Naive thymus-derived CD4-positive, alpha-beta T cell (primary cell): ENCODE data around the gene DPF1. TPM values are rescaled to one million over a fixed set of nuclear protein-coding genes. Genes with fewer than 3 reads are reported as not detected.

Experiments used
- ATAC-seq: fragments of 150-1000 bp; cut with Tn5 transposase; 2 replicates; pipeline ENCODE4 v1.10.0; 2021; ENCODE audit warnings: mild to moderate bottlenecking, moderate library complexity
- CTCF ChIA-PET: fragments of 350-600 bp; sonication (Branson Sonifier 250); formaldehyde crosslinking; loops from one replicate; lab custom pipeline; 2021; ENCODE audit warnings: antibody characterized with exemption; lab: Charles Lee
- POLR2A ChIA-PET: fragments of 350-600 bp; sonication (Branson Sonifier 250); formaldehyde crosslinking; loops from one replicate; lab custom pipeline; 2021; ENCODE audit warnings: antibody characterized with exemption, inconsistent platforms; lab: Charles Lee
- DNase-seq, 9 donors: peaks; one replicate each; pipeline versions ENCODE4 v3.0.0 to v3.0.0-alpha.2; 2020 to 2022; ENCODE audit warnings: mixed read lengths in 1 of 9
- H3K27ac ChIP-seq: one replicate; pipeline ENCODE4 v1.7.0; 2013; ENCODE audit warnings: mild to moderate bottlenecking, low read depth, low read length, moderate library complexity
- H3K27me3 ChIP-seq, 2 donors: one replicate each; pipeline ENCODE4 v1.7.0; 2013; ENCODE audit warnings: low read length in 2 of 2, mild to moderate bottlenecking in 2 of 2, moderate library complexity in 2 of 2; ENCODE audit not compliant: control insufficient read depth in 2 of 2, insufficient read depth in 2 of 2
- H3K36me3 ChIP-seq, 3 experiments: 1 replicate in 2 of 3; 2 replicates in 1 of 3; pipeline ENCODE4 v1.7.0; 2013; ENCODE audit warnings: low read length in 3 of 3, mild to moderate bottlenecking in 3 of 3, moderate library complexity in 1 of 3; ENCODE audit not compliant: insufficient read depth in 3 of 3, control insufficient read depth in 2 of 3
- H3K4me1 ChIP-seq, 2 donors: one replicate each; pipeline ENCODE4 v1.7.0; 2013; ENCODE audit warnings: low read length in 2 of 2, mild to moderate bottlenecking in 2 of 2, moderate library complexity in 1 of 2; ENCODE audit not compliant: control insufficient read depth in 2 of 2, insufficient read depth in 2 of 2
- H3K4me3 ChIP-seq: 2 replicates; pipeline ENCODE4 v1.7.0; 2013; ENCODE audit warnings: mild to moderate bottlenecking, low read length
- H3K9me3 ChIP-seq, 3 experiments: 1 replicate in 2 of 3; 2 replicates in 1 of 3; pipeline ENCODE4 v1.7.0; 2013; ENCODE audit warnings: low read length in 3 of 3; ENCODE audit not compliant: control insufficient read depth in 2 of 3
- H3K27ac Mint-ChIP-seq, 9 donors: one replicate each; pipeline ENCODE4 v1.8.0; 2020 to 2022; ENCODE audit warnings: mixed read lengths in 9 of 9, mild to moderate bottlenecking in 8 of 9, moderate library complexity in 5 of 9, inconsistent platforms in 2 of 9
- H3K27me3 Mint-ChIP-seq, 5 donors: one replicate each; pipeline ENCODE4 v1.8.0; 2021 to 2022; ENCODE audit warnings: mixed read lengths in 5 of 5, mild to moderate bottlenecking in 1 of 5
- H3K36me3 Mint-ChIP-seq, 5 donors: one replicate each; pipeline ENCODE4 v1.8.0; 2020 to 2022; ENCODE audit warnings: mixed read lengths in 5 of 5, mild to moderate bottlenecking in 3 of 5, inconsistent platforms in 1 of 5
- H3K4me1 Mint-ChIP-seq, 7 donors: one replicate each; pipeline ENCODE4 v1.8.0; 2020 to 2022; ENCODE audit warnings: mixed read lengths in 7 of 7, mild to moderate bottlenecking in 3 of 7, inconsistent platforms in 1 of 7
- H3K4me3 Mint-ChIP-seq, 10 donors: one replicate each; pipeline ENCODE4 v1.8.0; 2020 to 2022; ENCODE audit warnings: mild to moderate bottlenecking in 10 of 10, mixed read lengths in 10 of 10, moderate library complexity in 6 of 10, inconsistent platforms in 2 of 10
- H3K9me3 Mint-ChIP-seq, 11 donors: one replicate each; pipeline ENCODE4 v1.8.0; 2020 to 2022; ENCODE audit warnings: mixed read lengths in 11 of 11, mild to moderate bottlenecking in 4 of 11, inconsistent platforms in 1 of 11, moderate library complexity in 1 of 11
- intact Hi-C, 2 donors: fragments of 100-400 bp; cut with micrococcal nuclease; formaldehyde crosslinking; loops; one replicate each; pipeline ENCODE4 v1.15.1; 2023
- polyA plus RNA-seq, 2 donors: library from polyadenylated mRNA; unstranded; fragments of 300-500 nt; fragmentation: Illumina TruSeq; gene quantifications; one replicate each; pipeline ENCODE4 v1.2.3, GENCODE V29; 2021
- total RNA-seq, 6 experiments: library from RNA in 5 of 6; stranded (reverse) in 5 of 6; gene quantifications; 1 replicate in 5 of 6; 2 replicates in 1 of 6; pipeline ENCODE4 v1.2.3 and lab custom pipeline; 2021 to 2026

DPF1 gene
- total and polyA plus RNA-seq, 7 experiments from 2014 or later, result 0.46 to 0.51 TPM; not detected in 5

DNA sequence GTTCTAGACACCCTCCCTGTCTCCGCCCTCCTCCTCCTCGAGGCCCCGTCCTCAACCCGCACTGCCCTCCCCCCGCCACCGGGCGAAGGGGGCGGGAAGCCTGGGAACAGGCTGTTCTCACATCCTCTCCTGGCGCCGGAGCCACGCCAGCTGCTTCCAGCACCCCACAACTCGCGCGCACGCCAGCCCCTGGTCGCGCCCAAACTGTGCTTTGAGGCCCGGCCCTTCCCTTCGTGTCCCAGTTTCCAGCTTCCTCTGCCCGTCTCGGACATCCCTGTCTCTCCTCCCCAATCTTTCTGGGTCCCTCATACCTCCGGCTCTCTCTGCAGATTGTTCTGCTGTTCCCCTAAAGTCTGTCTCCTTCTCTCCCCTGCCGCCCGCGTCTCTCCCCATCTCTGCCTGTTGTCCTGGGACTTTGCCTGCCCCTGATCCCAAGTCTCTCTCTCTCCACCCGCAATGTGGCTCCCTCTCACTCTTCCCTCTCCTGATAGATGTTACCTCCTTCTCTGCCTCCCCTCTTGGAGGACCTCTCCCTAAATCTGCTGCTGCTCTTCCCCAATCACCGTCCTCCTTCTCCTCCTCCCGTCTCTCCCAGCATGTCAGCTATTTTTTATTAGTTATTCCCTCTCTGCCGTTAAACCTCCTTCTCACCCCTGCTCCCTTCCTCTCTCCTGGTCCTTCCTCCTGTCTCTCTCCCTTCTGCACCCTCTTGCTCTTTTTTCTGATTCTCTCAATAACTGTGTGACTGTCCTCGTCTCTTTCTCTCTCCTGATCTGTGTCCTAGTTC is 14.2 kb downstream of the DPF1 start:
- H3K36me3 ChIP-seq, result peaks cover 0 to 13% (median 0%) of the 10 kb centered on the region in 3 experiments
- Mint-ChIP-seq H3K9me3 (peaks cover 0 to 6% (median 0%) of the 10 kb centered on the region in 11 donors), H3K27ac (peak overlapping the region in 2 of 9 donors; percentile 2 to 10), H3K4me3 (peak overlapping the region in 5 of 10 donors; percentile 6 to 64 (median 58)), H3K27me3 (peaks cover 32 to 56% (median 49%) of the 10 kb centered on the region in 5 donors), H3K4me1 (peaks cover 13 to 27% (median 22%) of the 10 kb centered on the region in 7 donors), H3K36me3 (peaks cover 6 to 20% (median 9%) of the 10 kb centered on the region in 5 donors)
- no peak overlapping the region for H3K27ac ChIP-seq
- H3K27me3 ChIP-seq, result peaks cover 0 to 13% of the 10 kb centered on the region in 2 donors
- intact Hi-C loops, result no loop called here
- H3K9me3 ChIP-seq, result no peaks in the 10 kb centered on the region
- H3K4me3 ChIP-seq, result no peak overlapping the region
- DNase-seq, result no peak
- ChIA-PET CTCF (interaction anchor here (1.0 kb wide), 1 partner anchor 21 kb away, joined by 4 read pairs; no protein-coding TSS in a partner anchor), POLR2A (no interaction called here)
- ATAC-seq, result no peak
- peaks cover 0 to 8% of the 10 kb centered on the region in 2 donors for H3K4me1 ChIP-seq

DNA sequence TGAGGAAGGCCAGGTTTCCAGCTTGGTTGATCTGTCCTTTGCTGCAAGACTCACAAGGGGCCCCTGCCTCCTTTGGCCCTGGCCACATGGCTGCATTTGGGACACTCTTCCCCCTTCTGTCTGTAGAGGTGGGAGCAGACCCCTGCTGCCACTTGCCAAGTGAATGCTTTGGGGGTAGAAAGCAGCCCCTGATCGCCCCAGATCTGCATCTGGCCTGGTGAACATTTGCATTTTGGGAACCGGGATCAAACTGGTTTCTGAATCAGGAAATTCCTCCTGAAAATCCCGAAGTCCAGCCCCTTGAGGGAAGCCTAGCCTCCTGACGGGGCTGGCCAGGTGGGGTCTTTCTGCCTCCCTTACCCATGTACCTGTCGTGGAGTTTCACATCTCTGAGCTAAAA is 14.9 kb downstream of the DPF1 start:
- peaks cover 6 to 26% (median 13%) of the 10 kb centered on the region in 5 donors for H3K36me3 Mint-ChIP-seq
- peaks cover 27 to 50% (median 46%) of the 10 kb centered on the region in 5 donors for H3K27me3 Mint-ChIP-seq
- H3K4me3 ChIP-seq, result no peak overlapping the region
- peaks cover 0 to 17% (median 0%) of the 10 kb centered on the region in 3 experiments for H3K36me3 ChIP-seq
- CTCF ChIA-PET, result no interaction called here
- H3K27me3 ChIP-seq, result peaks cover 0 to 12% of the 10 kb centered on the region in 2 donors
- H3K9me3 ChIP-seq, result no peaks in the 10 kb centered on the region
- DNase-seq (no peak), ATAC-seq (no peak)
- peaks cover 8 to 24% (median 17%) of the 10 kb centered on the region in 7 donors for H3K4me1 Mint-ChIP-seq
- intact Hi-C loops, result no loop called here
- POLR2A ChIA-PET, result no interaction called here
- H3K27ac ChIP-seq, result no peak overlapping the region
- peaks cover 0 to 6% (median 0%) of the 10 kb centered on the region in 11 donors for H3K9me3 Mint-ChIP-seq
- H3K4me1 ChIP-seq, result peaks cover 0 to 6% of the 10 kb centered on the region in 2 donors
- H3K27ac Mint-ChIP-seq, result no peak overlapping the region
- no peak overlapping the region for H3K4me3 Mint-ChIP-seq

DNA sequence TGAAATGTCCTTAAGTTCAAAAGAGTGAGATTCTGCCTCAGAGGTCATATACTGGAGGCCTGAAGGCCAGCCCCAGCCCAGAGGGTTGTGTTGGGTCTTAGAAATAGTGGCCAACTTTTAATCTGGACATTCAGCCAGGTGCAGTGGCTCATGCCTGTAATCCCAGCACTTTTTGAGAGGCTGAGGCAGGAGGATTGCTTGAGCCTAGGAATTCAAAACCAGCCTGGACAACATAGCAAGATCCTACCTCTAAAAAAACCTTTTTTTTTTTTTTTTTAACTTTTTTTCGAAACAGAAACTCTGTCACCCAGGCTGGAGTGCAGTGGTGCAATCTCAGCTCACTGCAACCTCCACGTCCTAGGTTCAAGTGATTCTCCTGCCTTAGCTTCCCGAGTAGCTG is 15.5 kb downstream of the DPF1 start:
- Mint-ChIP-seq H3K36me3 (peaks cover 6 to 29% (median 15%) of the 10 kb centered on the region in 5 donors), H3K27me3 (peaks cover 21 to 45% (median 40%) of the 10 kb centered on the region in 5 donors), H3K9me3 (peaks cover 0 to 3% (median 0%) of the 10 kb centered on the region in 11 donors), H3K4me3 (no peak overlapping the region), H3K4me1 (peaks cover 4 to 18% (median 12%) of the 10 kb centered on the region in 7 donors), H3K27ac (no peak overlapping the region)
- intact Hi-C loops, result no loop called here
- POLR2A ChIA-PET, result no interaction called here
- DNase-seq (no peak), ATAC-seq (no peak)
- Histone ChIP-seq H3K36me3 (peaks cover 0 to 22% (median 0%) of the 10 kb centered on the region in 3 experiments), H3K4me3 (no peak overlapping the region), H3K9me3 (no peaks in the 10 kb centered on the region), H3K4me1 (no peaks in the 10 kb centered on the region), H3K27ac (no peak overlapping the region), H3K27me3 (peaks cover 0 to 8% of the 10 kb centered on the region in 2 donors)
- CTCF ChIA-PET, result no interaction called here

DNA sequence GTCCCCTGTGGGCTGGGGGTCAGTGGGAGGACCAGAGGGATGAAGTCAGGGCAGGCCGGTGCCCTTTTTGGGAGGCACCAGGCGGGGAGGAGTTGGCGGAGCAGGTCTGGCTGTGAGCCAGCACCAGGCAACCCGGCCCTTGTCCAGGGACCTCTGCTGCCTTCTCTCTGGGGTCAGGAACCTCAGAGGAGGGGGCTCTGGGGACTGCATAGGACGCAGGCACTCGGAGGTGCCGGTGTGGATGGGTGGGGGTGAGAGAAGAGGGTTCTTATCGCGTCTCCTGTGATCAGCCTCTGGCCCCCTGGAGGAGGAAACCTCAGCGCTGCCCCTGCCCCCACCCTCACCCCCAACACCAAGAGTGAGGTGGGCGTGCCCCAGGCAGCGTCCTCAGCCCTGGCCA is 16.5 kb downstream of the DPF1 start:
- Mint-ChIP-seq H3K4me1 (peaks cover 4 to 13% (median 12%) of the 10 kb centered on the region in 7 donors), H3K27ac (no peak overlapping the region), H3K9me3 (peaks cover 0 to 3% (median 0%) of the 10 kb centered on the region in 11 donors), H3K27me3 (peaks cover 15 to 41% (median 34%) of the 10 kb centered on the region in 5 donors), H3K36me3 (peaks cover 6 to 33% (median 19%) of the 10 kb centered on the region in 5 donors), H3K4me3 (no peak overlapping the region)
- H3K4me3 ChIP-seq, result no peak overlapping the region
- peaks cover 0 to 32% (median 0%) of the 10 kb centered on the region in 3 experiments for H3K36me3 ChIP-seq
- CTCF ChIA-PET, result interaction anchor here (0.7 kb wide), 1 partner anchor 460 kb away, joined by 3 read pairs; no protein-coding TSS in a partner anchor
- H3K4me1 ChIP-seq, result no peaks in the 10 kb centered on the region
- no peaks in the 10 kb centered on the region for H3K9me3 ChIP-seq
- no peak for DNase-seq
- H3K27ac ChIP-seq, result no peak overlapping the region
- intact Hi-C loops, result no loop called here
- POLR2A ChIA-PET, result no interaction called here
- H3K27me3 ChIP-seq, result peaks cover 0 to 5% of the 10 kb centered on the region in 2 donors
- no peak for ATAC-seq

DNA sequence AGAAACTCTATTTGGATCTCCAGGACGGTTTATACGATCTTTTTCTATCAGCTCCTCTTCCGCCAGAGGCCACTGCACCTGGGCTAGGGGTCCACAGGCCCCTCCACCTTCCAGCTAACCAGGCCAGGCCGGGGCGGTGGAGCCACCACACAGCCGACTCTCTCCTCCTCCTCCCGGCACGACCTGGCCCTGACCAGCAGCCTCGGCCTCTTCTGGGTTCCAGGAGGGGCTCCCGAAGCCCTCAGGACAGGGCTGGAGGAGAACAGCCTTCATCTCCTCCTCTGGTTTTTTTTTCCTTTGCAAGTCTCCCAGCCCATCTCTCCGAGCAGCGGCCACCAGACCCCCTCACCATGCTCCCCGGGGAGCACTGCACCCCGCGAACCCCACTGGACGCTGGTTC is 17.1 kb downstream of the DPF1 start:
- peaks cover 0 to 5% of the 10 kb centered on the region in 2 donors for H3K27me3 ChIP-seq
- peaks cover 0 to 37% (median 0%) of the 10 kb centered on the region in 3 experiments for H3K36me3 ChIP-seq
- Mint-ChIP-seq H3K9me3 (peaks cover 0 to 3% (median 0%) of the 10 kb centered on the region in 11 donors), H3K27me3 (peaks cover 15 to 37% (median 29%) of the 10 kb centered on the region in 5 donors), H3K4me3 (no peak overlapping the region), H3K27ac (no peak overlapping the region), H3K36me3 (peaks cover 6 to 37% (median 20%) of the 10 kb centered on the region in 5 donors), H3K4me1 (peaks cover 4 to 13% (median 12%) of the 10 kb centered on the region in 7 donors)
- CTCF ChIA-PET, result interaction anchor here (1.1 kb wide), 1 partner anchor 28 kb away, joined by 4 read pairs; no protein-coding TSS in a partner anchor
- ATAC-seq (no peak), DNase-seq (no peak)
- POLR2A ChIA-PET, result no interaction called here
- intact Hi-C loops, result no loop called here
- H3K4me1 ChIP-seq, result no peaks in the 10 kb centered on the region
- H3K4me3 ChIP-seq, result no peak overlapping the region
- H3K27ac ChIP-seq, result no peak overlapping the region
- H3K9me3 ChIP-seq, result no peaks in the 10 kb centered on the region

DNA sequence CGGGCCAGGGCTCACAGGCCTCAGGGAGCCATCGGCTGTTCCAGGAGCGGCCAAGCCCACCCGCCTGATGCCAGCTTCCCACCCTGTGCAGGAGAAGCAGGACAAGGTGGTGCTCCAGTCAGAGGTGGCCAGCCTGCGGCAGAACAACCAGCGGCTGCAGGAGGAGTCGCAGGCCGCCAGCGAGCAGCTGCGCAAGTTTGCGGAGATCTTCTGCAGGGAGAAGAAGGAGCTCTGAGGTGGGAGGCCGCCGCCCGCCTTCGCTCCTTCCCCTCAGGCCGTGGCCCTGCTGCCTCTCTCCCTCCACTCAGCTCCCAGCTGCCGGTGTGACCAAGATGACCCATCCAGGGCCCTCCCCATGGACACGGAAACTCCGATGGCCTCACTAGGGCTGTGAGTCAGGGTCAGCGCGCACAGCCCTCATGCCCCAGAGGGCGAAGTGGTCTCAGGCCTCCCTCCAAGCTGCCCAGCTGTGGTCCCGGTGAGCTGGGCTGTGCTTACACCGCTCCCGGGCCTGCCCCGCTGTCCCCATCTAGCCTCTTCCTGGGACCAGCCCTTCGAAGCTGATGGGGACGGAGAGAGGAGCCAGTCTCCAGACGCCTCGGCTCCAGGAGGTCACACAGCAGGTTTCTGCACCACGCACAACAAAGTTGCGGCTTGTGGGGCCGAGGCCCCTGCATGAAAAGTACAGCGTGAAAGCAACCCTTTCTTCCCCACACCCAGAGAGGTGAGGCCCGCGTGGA is 17.8 kb downstream of the DPF1 start:
- peaks cover 0 to 44% (median 0%) of the 10 kb centered on the region in 3 experiments for H3K36me3 ChIP-seq
- no peaks in the 10 kb centered on the region for H3K4me1 ChIP-seq
- CTCF ChIA-PET, result interaction anchor here (1.1 kb wide), 1 partner anchor 29 kb away, joined by 4 read pairs; no protein-coding TSS in a partner anchor
- POLR2A ChIA-PET, result no interaction called here
- no peaks in the 10 kb centered on the region for H3K9me3 ChIP-seq
- H3K4me3 Mint-ChIP-seq, result no peak overlapping the region
- ATAC-seq (no peak), DNase-seq (no peak)
- H3K36me3 Mint-ChIP-seq, result peaks cover 6 to 44% (median 25%) of the 10 kb centered on the region in 5 donors
- peaks cover 4 to 13% (median 12%) of the 10 kb centered on the region in 7 donors for H3K4me1 Mint-ChIP-seq
- H3K27ac Mint-ChIP-seq, result no peak overlapping the region
- no peak overlapping the region for H3K4me3 ChIP-seq
- H3K27ac ChIP-seq, result no peak overlapping the region
- intact Hi-C loops, result no loop called here
- peaks cover 0 to 5% of the 10 kb centered on the region in 2 donors for H3K27me3 ChIP-seq
- peaks cover 15 to 33% (median 29%) of the 10 kb centered on the region in 5 donors for H3K27me3 Mint-ChIP-seq
- H3K9me3 Mint-ChIP-seq, result peaks cover 0 to 3% (median 0%) of the 10 kb centered on the region in 11 donors
